ENCODE results near the gene TOGARAM2. TPM values are rescaled to one million over a fixed set of nuclear protein-coding genes. Genes with fewer than 3 reads are reported as not detected.
A peak's percentile ranks its signal among the peaks of the same experiment; 100 is the strongest.

Gene TOGARAM2
- polyA plus RNA-seq, 3 donors from 2014 or later, result 3.1 to 13.0 (median 9.5) TPM

DNA sequence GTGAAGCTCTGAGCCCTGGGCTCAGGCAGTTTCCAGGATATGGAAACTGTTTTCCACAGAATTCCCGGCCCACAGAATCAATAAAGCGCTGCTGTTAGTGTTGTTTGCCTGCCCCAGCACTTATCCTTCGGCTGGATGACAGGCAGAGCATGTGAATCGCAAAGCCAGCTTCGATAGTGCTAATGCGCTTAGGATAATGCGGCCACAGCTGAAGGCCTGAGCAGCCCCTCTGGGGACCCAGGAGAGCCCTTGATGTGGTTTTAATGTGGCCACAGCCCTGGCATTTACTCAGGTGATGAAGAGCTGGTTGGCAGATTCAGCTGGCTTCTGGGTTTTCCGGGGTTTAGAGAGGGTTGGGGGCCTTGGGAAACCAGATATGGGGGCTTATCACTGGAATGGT, 69.5 kb downstream of the TOGARAM2 start:
- peaks cover 27 to 37% (median 30%) of the 10 kb centered on the region in 3 donors for H3K36me3 Mint-ChIP-seq
- no peak overlapping the region for H3K27ac Mint-ChIP-seq
- H3K4me3 Mint-ChIP-seq, result no peak overlapping the region
- peaks cover 0 to 3% (median 2%) of the 10 kb centered on the region in 3 donors for H3K27me3 Mint-ChIP-seq (ENCODE audit: low read depth in 3 of 3)
- no peak for DNase-seq
- H3K4me1 Mint-ChIP-seq, result peaks cover 3 to 5% of the 10 kb centered on the region in 2 donors
- no peaks in the 10 kb centered on the region for H3K9me3 Mint-ChIP-seq

GRCh38 chr2:29051730-29052129, 70.6 kb downstream of the TOGARAM2 start:
- peaks cover 3 to 5% of the 10 kb centered on the region in 2 donors for H3K4me1 Mint-ChIP-seq
- no peaks in the 10 kb centered on the region for H3K9me3 Mint-ChIP-seq
- no peak overlapping the region for H3K4me3 Mint-ChIP-seq
- peaks cover 0 to under 1% (median 0%) of the 10 kb centered on the region in 3 donors for H3K27me3 Mint-ChIP-seq (ENCODE audit: low read depth in 3 of 3)
- DNase-seq, result no peak
- peaks cover 22 to 32% (median 25%) of the 10 kb centered on the region in 3 donors for H3K36me3 Mint-ChIP-seq
- no peak overlapping the region for H3K27ac Mint-ChIP-seq

DNA sequence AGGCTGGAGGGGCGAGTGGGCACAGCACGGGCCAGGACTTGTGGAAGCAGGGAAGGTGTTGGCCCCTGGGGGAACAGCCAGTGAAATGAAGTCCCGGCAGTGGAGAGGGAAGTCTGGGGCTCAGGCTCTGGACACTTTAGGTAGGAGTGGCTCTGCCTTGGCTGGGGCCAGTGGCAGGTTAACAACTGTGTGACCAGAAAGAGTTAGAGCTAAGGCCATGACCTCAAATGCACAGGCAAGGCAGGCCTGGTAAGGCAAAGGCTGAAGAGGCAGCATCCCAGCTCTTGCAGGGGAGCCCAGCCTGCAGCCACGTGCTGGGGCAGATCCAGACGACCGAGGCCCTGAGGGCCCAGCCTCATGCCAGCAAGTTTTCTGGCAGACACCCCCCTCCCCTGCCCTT, 71.7 kb downstream of the TOGARAM2 start:
- Mint-ChIP-seq H3K9me3 (no peaks in the 10 kb centered on the region), H3K36me3 (peaks cover 18 to 24% (median 21%) of the 10 kb centered on the region in 3 donors), H3K27ac (peak overlapping the region in 3 of 6 donors; percentile 51 to 72 (median 67))

GRCh38 chr2:29053223-29053622, 72.1 kb downstream of the TOGARAM2 start:
- Mint-ChIP-seq H3K36me3 (peaks cover 14 to 22% (median 20%) of the 10 kb centered on the region in 3 donors), H3K4me1 (peaks cover 2 to 3% of the 10 kb centered on the region in 2 donors), H3K4me3 (no peak overlapping the region)

More for the DNA sequence above, 71.7 kb downstream of the TOGARAM2 start:
- Mint-ChIP-seq H3K4me1 (peaks cover 2 to 5% of the 10 kb centered on the region in 2 donors), H3K4me3 (no peak overlapping the region), H3K27me3 (ENCODE audit: low read depth in 3 of 3) (no peaks in the 10 kb centered on the region)
- no peak for DNase-seq

DNA sequence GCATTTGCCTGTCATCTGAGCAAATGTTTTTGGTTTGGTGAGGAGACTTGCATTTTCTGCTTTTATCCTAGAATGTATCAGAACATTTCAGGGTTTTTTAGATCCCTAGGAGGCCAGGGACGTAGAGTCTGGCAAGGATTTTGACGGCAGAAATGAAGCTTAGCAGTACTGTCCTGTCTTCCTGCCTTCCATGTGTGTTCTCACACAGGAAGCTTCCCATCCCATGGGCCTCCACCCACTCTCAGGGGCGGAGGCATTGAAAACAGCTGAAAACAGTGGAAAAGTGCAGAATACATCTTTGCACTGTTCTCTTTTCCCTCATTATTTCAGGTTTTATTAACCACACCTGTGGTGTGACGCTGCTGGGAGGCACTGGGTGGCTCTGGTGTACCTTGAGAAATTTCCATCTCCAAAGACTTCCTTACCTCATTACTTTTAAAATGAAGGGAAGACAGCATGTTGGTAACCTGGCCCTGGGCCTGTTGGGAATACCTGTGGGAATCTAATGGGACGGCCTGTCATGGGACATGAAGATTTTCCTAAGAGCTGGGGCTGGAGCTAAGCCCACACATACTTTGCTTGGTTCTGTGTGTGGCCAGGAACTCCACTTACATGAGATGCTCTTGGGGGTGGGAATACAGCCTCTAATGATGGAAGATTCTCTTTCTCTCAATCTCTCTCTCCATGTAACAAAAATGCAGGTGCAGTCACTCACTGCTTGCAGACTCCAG, 72.7 kb downstream of the TOGARAM2 start:
- Mint-ChIP-seq H3K4me3 (no peak overlapping the region), H3K36me3 (peaks cover 11 to 19% (median 17%) of the 10 kb centered on the region in 3 donors), H3K9me3 (no peaks in the 10 kb centered on the region), H3K4me1 (peaks cover 0 to 2% of the 10 kb centered on the region in 2 donors), H3K27me3 (ENCODE audit: low read depth in 3 of 3) (no peaks in the 10 kb centered on the region), H3K27ac (no peak overlapping the region)
- DNase-seq, result no peak

More at GRCh38 chr2:29053223-29053622, 72.1 kb downstream of the TOGARAM2 start:
- Mint-ChIP-seq H3K27me3 (ENCODE audit: low read depth in 3 of 3) (no peaks in the 10 kb centered on the region), H3K9me3 (no peaks in the 10 kb centered on the region), H3K27ac (no peak overlapping the region)
- no peak for DNase-seq

DNA sequence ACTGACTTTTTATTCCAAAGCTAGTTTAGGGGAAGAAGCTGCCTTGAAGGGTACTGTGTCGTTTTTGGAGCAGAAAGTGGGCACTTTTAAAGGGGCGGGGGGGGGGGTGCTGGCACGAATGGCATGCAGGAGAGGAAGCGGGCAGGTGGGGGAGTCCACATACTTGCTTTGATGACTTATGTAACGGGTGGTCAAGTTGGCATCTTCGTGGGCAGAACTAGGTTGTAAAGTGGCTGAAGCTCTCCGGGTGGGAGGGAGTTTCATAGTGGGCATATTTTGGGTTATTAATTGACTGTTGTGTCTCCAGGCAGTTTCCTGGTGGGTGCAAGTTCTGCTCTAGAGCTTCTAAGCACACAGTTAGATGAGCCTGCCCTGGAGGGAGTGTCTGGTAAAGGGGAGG, 73.3 kb downstream of the TOGARAM2 start:
- no peak overlapping the region for H3K4me3 Mint-ChIP-seq
- H3K27me3 Mint-ChIP-seq (ENCODE audit: low read depth in 3 of 3), result no peaks in the 10 kb centered on the region
- peaks cover 9 to 19% (median 17%) of the 10 kb centered on the region in 3 donors for H3K36me3 Mint-ChIP-seq
- no peak for DNase-seq
- no peaks in the 10 kb centered on the region for H3K9me3 Mint-ChIP-seq
- peaks cover 0 to 2% of the 10 kb centered on the region in 2 donors for H3K4me1 Mint-ChIP-seq
- H3K27ac Mint-ChIP-seq, result peak overlapping the region in 1 of 6 donors; percentile 51

DNA sequence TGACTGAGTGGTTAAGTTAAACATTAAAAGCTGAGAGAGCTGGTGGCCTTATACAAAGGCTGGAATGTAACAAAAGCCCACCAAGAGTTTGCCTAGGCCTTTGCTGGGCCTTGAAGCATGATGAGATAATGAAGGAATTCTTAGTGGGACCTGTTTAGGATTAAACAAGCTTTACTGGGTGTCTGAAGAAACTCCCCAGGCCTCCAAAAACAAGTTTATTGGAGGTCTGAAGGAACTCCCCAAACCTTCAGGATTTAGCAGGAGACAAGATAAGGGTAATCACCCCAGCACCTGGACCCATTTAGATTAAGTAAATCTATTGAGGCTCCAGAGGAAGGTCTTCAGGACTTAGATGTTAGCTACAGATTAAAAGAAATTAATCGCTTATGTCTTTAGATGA, 74.5 kb downstream of the TOGARAM2 start:
- peaks cover 11 to 20% (median 19%) of the 10 kb centered on the region in 3 donors for H3K36me3 Mint-ChIP-seq
- no peak overlapping the region for H3K4me3 Mint-ChIP-seq
- H3K9me3 Mint-ChIP-seq, result no peaks in the 10 kb centered on the region
- DNase-seq, result no peak
- H3K27ac Mint-ChIP-seq, result no peak overlapping the region
- no peaks in the 10 kb centered on the region for H3K27me3 Mint-ChIP-seq (ENCODE audit: low read depth in 3 of 3)
- peaks cover 0 to 2% of the 10 kb centered on the region in 2 donors for H3K4me1 Mint-ChIP-seq

DNA sequence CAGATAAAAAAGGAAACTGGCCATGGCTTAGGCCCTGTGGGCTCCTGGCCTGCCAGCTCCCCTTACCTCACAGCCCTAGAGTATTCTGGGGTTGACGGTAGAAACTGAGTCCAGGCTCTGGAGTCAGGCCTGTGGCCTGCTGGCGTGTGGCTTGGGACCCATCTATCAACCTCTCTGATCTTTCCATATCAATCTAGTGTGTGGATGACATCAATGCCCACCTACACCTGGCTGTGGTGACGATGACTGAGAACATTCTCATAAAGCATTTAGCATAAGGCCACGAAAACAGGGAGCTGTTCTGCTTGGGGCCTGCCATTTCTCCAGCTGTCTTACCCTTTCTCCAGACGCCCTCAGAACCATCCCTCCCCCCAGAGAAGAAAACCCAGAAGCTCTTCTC, 75.4 kb downstream of the TOGARAM2 start:
- Mint-ChIP-seq H3K4me1 (peaks cover 0 to 2% of the 10 kb centered on the region in 2 donors), H3K27me3 (ENCODE audit: low read depth in 3 of 3) (peaks cover 0 to 1% (median 0%) of the 10 kb centered on the region in 3 donors), H3K9me3 (no peaks in the 10 kb centered on the region), H3K4me3 (no peak overlapping the region), H3K27ac (peak overlapping the region in 1 of 6 donors; percentile 13), H3K36me3 (peaks cover 11 to 19% (median 15%) of the 10 kb centered on the region in 3 donors)
- no peak for DNase-seq

DNA sequence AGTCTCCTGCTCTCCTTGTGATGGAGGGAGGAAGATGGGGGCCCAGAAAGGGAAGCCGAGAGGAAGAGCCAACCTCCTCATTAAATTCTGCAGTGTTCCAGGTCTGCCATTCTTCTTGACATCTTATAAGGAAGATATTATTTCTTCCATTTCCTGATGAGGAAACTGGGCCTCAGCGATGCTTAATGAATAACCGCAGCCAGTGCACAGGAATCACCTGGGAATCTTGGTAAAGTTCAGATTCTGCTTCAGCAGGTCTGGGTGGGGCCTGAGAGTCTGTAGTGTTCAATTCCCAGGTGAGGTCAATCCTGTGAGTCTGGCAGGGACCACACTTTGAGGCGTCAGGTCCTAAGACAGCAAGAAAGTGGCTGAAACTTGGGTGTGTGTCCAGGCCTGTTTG, 75.9 kb downstream of the TOGARAM2 start:
- no peak for DNase-seq
- Mint-ChIP-seq H3K27me3 (ENCODE audit: low read depth in 3 of 3) (peaks cover 0 to 1% (median 0%) of the 10 kb centered on the region in 3 donors), H3K4me3 (no peak overlapping the region), H3K27ac (no peak overlapping the region), H3K4me1 (peaks cover 0 to 2% of the 10 kb centered on the region in 2 donors), H3K36me3 (peaks cover 11 to 19% (median 15%) of the 10 kb centered on the region in 3 donors), H3K9me3 (no peaks in the 10 kb centered on the region)

- Mint-ChIP-seq H3K27ac (peak overlapping the region in 4 of 6 donors; percentile 7 to 65 (median 49)), H3K4me3 (no peak overlapping the region), H3K9me3 (no peaks in the 10 kb centered on the region), H3K27me3 (ENCODE audit: low read depth in 3 of 3) (peaks cover 0 to 1% (median 0%) of the 10 kb centered on the region in 3 donors), H3K36me3 (peaks cover 4 to 8% (median 8%) of the 10 kb centered on the region in 3 donors), H3K4me1 (no peaks in the 10 kb centered on the region)
- DNase-seq, result no peak
Measured at GRCh38 chr2:29059624-29060023, 78.5 kb downstream of the TOGARAM2 start.

DNA sequence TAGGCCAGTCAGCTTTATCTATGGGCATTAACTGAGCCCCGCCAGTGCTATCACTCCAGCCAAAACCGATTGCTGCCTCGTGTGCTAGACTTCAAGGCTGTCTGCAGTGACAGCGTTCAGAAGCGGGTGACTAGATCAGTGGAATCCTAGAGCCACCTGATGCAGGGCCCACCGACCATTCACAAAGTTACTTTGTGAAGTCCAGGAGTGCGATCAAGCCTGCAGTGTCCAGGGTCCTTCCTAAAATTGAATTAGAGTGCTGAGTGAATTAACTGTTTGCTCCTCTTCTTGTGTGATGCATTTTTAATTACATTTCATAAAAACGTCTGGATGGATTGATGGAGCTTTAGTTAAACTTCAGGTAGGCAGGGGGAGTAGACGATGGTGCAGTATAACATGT, 79.3 kb downstream of the TOGARAM2 start:
- no peak for DNase-seq
- peak overlapping the region in 1 of 6 donors; percentile 61 for H3K27ac Mint-ChIP-seq
- peaks cover 4 to 8% (median 4%) of the 10 kb centered on the region in 3 donors for H3K36me3 Mint-ChIP-seq
- no peaks in the 10 kb centered on the region for H3K4me1 Mint-ChIP-seq
- H3K4me3 Mint-ChIP-seq, result no peak overlapping the region
- H3K27me3 Mint-ChIP-seq (ENCODE audit: low read depth in 3 of 3), result peaks cover 0 to 1% (median 0%) of the 10 kb centered on the region in 3 donors
- no peaks in the 10 kb centered on the region for H3K9me3 Mint-ChIP-seq

- Mint-ChIP-seq H3K27me3 (ENCODE audit: low read depth in 3 of 3) (peaks cover 0 to 1% (median 0%) of the 10 kb centered on the region in 3 donors), H3K4me1 (no peaks in the 10 kb centered on the region), H3K9me3 (no peaks in the 10 kb centered on the region), H3K27ac (no peak overlapping the region), H3K4me3 (no peak overlapping the region), H3K36me3 (peaks cover 4 to 8% (median 4%) of the 10 kb centered on the region in 3 donors)
- no peak for DNase-seq
Measured at GRCh38 chr2:29061176-29061575, 80.1 kb downstream of the TOGARAM2 start.

DNA sequence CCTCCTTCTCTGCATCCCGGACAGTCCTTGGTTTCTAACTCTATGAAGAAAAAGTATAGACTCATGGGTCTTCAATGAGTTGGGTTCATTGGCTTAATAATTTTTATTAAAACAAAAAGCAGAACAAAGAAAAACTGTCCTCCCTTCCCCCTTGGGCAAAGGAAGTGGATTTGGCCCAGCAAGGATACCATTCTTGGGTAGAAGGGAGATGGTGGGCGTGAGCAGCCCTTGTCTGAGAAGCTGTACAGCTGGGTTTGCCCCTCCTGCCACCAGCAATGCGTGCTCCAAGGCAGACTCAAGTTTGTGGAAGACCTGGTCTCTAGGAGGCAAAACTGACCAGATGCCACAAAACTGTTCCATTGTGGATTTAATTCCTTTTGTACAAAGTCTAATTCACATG, 80.5 kb downstream of the TOGARAM2 start:
- Mint-ChIP-seq H3K9me3 (no peaks in the 10 kb centered on the region), H3K27me3 (ENCODE audit: low read depth in 3 of 3) (peaks cover 0 to 1% (median 0%) of the 10 kb centered on the region in 3 donors), H3K4me1 (no peaks in the 10 kb centered on the region)

GRCh38 chr2:29062371-29062770, 81.3 kb downstream of the TOGARAM2 start:
- no peak for DNase-seq
- Mint-ChIP-seq H3K27ac (no peak overlapping the region), H3K36me3 (peaks cover 3 to 4% (median 4%) of the 10 kb centered on the region in 3 donors), H3K4me1 (no peaks in the 10 kb centered on the region), H3K27me3 (ENCODE audit: low read depth in 3 of 3) (peaks cover 0 to 1% (median 0%) of the 10 kb centered on the region in 3 donors), H3K9me3 (no peaks in the 10 kb centered on the region), H3K4me3 (no peak overlapping the region)

More for the DNA sequence above, 80.5 kb downstream of the TOGARAM2 start:
- DNase-seq, result no peak
- Mint-ChIP-seq H3K36me3 (peaks cover 4 to 5% (median 4%) of the 10 kb centered on the region in 3 donors), H3K4me3 (no peak overlapping the region), H3K27ac (no peak overlapping the region)
